Ovary (tissue), 9 donors: ENCODE results near the gene SHD. TPM values are rescaled to one million over a fixed set of nuclear protein-coding genes. Genes with fewer than 3 reads are reported as not detected.

Source experiments
- DNase-seq, 5 donors: peaks; one replicate each; pipeline ENCODE4 v3.0.0-alpha.2; 2019 to 2020
- H3K27ac ChIP-seq, 2 donors: fragments of 200-600 bp; one replicate each; pipeline versions ENCODE4 v1.5.1 to v1.8.0; 2019 to 2022
- H3K27me3 ChIP-seq: fragments of 200-600 bp; one replicate; pipeline ENCODE4 v1.8.0; 2022
- H3K36me3 ChIP-seq: fragments of 200-600 bp; sonication (generic); one replicate; pipeline ENCODE4 v1.5.1; 2019
- H3K4me1 ChIP-seq: one replicate; pipeline ENCODE4 v1.8.1; 2013; ENCODE audit warnings: mild to moderate bottlenecking, moderate library complexity; ENCODE audit not compliant: insufficient read depth
- H3K4me3 ChIP-seq: fragments of 200-600 bp; sonication (generic); one replicate; pipeline ENCODE4 v1.5.1; 2017
- H3K9me3 ChIP-seq, 2 donors: fragments of 200-600 bp in 1 of 2; sonication (generic) in 1 of 2; one replicate each; pipeline versions ENCODE4 v1.5.1 to v1.8.1; 2013 to 2019; ENCODE audit warnings: mild to moderate bottlenecking in 1 of 2, moderate library complexity in 1 of 2
- CTCF ChIP-seq, 3 donors: fragments of 450-650 bp in 2 of 3; fragments of 200-600 bp in 1 of 3; IDR thresholded peaks; one replicate each; pipeline versions ENCODE4 v1.5.1 to v1.8.0; 2016 to 2022; ENCODE audit warnings: antibody characterized with exemption in 3 of 3, mild to moderate bottlenecking in 1 of 3
- EP300 ChIP-seq: sonication (generic); formaldehyde crosslinking; IDR thresholded peaks from one replicate; pipeline ENCODE4 v1.6.1; 2017; ENCODE audit warnings: antibody characterized with exemption
- POLR2A ChIP-seq: fragments of 450-650 bp; IDR thresholded peaks from one replicate; pipeline ENCODE4 v1.6.1; 2017; ENCODE audit warnings: antibody characterized with exemption, mild to moderate bottlenecking, moderate library complexity
- WGBS, 3 donors: extraction: QIAGEN DNeasy Blood & Tissue Kit in 1 of 3; methylation state at CpG; one replicate each; pipeline versions ENCODE4 v1.1.5 to v1.1.7; 2013 to 2017; 5-methylcytosine and 5-hydroxymethylcytosine counted together
- intact Hi-C, 4 donors: fragments of 100-400 bp; cut with DNase I; formaldehyde crosslinking; loops; one replicate each; pipeline versions ENCODE4 v1.11.0 to v1.15.1; 2022 to 2023
- polyA plus RNA-seq, 2 donors: library from polyadenylated mRNA; stranded (reverse); fragments of 200-250 nt in 1 of 2; fragments of 350-450 nt in 1 of 2; fragmentation: Illumina TruSeq in 1 of 2; extraction: RNeasy Lipid Tissue Mini Kit (QIAGEN cat#74804) in 1 of 2; gene quantifications; one replicate each; pipeline ENCODE4 v1.2.3, GENCODE V29; 2013 to 2014
- total RNA-seq, 7 donors: library from RNA; depleted of rRNA in 2 of 7; stranded (reverse); fragments of >200 nt in 2 of 7; fragmentation: NEBNext Ultra II Directional in 3 of 7; extraction: Animal tissue kit (Norgen Biotek cat#: 25700) in 3 of 7; gene quantifications; one replicate each; pipeline versions ENCODE4 v1.1.0 to v1.2.4, GENCODE V29; 2016 to 2023
- donor health status: DM: no; HTN: no; CAD: no; lungs with moderate emphysema.
- donor health status: DM: no; HTN: no; CAD: no.
- donor health status: Bipolar disorder and iron deficiency.
- donor health status: DM: yes; HTN: yes; CAD: no.
- donor health status: DM: no; HTN: no; CAD: no.
- donor health status: DM: yes; HTN: yes; CAD: no.

Gene SHD
- total and polyA plus RNA-seq, 9 donors, result 0.24 to 0.86 (median 0.48) TPM; not detected in 6

DNA sequence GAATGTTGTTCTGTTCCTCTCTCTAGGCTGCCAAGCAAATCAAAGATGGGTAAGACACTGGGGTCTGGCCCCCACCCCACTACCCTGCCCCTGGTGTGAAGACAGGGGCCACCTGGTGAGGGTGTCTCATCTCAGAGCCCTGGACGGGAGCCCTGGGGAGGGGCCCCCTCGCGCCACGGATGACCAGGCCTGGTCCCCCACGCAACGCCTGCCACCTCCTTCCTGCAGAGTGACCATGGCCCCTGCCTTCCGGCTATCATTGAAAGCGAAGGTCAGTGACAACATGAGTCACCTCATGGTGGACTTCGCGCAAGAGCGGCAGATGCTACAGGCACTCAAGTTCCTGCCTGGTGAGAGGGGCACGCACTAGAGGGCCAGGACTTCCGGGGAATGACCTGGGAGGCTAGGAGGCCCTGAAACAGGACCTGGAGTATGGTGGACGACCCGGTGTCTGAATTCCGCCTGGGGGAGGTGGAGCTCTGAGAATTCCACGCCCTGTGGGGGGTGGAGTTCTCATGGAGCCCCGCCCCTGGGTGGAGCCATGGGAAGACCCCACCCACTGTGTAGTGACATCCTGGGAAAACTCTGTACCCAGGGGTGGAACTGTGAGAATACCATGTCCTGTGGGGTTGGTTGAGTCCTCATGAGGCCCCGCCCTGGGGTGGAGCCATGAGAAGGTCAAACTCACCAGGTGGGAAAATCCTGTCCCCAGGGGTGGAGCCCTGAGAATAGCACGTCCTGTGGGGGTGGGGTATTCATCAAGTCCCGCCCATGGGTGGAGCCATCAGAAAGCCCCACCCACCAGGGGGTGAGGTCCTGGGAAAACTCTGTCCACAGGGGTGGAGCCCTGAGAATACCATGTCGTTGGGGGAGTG, 31.4 kb downstream of the SHD start:
- Histone ChIP-seq H3K4me1 (no peaks in the 10 kb centered on the region), H3K4me3 (no peak overlapping the region), H3K27ac (no peak overlapping the region), H3K27me3 (no peaks in the 10 kb centered on the region), H3K36me3 (no peaks in the 10 kb centered on the region), H3K9me3 (no peaks in the 10 kb centered on the region)
- intact Hi-C loops, result no loop called here
- DNase-seq, result no peak
- no peak for TF ChIP-seq POLR2A
- TF ChIP-seq CTCF (IDR thresholded peaks at IDR 0.05), result no peak
- TF ChIP-seq EP300, result no peak
- WGBS, 3 donors, result 87 to 91% (median 89%) methylated on average over 21 to 22 of the region's 22 CpGs

DNA sequence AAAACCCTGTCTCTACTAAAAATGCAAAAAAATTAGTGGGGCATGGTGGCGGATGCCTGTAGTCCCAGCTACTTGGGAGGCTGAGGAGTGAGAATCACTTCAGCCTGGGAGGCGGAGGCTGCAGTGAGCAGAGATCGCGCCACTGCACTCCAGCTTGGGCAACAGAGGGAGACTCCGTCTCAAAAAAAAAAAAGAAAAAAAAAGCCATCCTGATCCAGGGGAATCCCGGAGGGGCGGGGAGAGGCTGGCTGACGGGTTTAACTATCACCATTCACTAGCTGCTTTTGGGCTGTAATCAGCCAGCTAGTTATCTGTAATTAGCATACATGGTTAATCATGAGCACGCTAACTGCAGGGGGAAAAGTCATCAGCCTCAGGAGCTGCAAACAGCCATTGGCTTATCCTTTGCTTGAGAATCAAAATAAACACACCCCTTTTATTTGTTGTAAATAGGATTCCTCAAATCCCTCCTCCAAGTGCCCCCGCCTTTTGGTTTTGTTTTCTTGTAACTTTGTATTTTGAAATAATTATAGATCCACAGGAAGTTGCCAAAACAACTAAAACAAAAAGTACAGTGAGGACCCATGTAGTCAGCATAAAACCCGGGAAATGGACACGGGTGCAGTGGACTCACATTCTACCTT, 34.9 kb downstream of the SHD start:
- TF ChIP-seq POLR2A (no peak), EP300 (no peak), CTCF (IDR thresholded peaks at IDR 0.05) (no peak)
- no peaks in the 10 kb centered on the region for H3K36me3 ChIP-seq
- no peak overlapping the region for H3K27ac ChIP-seq
- H3K4me3 ChIP-seq, result no peak overlapping the region
- no peak for DNase-seq
- intact Hi-C loops, result no loop called here
- no peaks in the 10 kb centered on the region for H3K4me1 ChIP-seq
- WGBS, 3 donors, result 16 to 20% (median 18%) methylated on average over 12 of the region's 12 CpGs
- no peaks in the 10 kb centered on the region for H3K27me3 ChIP-seq
- H3K9me3 ChIP-seq, result no peaks in the 10 kb centered on the region

GRCh38 chr19:4316956-4317355, 37.9 kb downstream of the SHD start:
- intact Hi-C loops, result no loop called here
- WGBS, 3 donors, result 88 to 92% (median 89%) methylated on average over 9 of the region's 9 CpGs
- no peaks in the 10 kb centered on the region for H3K27me3 ChIP-seq

GRCh38 chr19:4318460-4318859, 39.4 kb downstream of the SHD start:
- Histone ChIP-seq H3K9me3 (no peaks in the 10 kb centered on the region), H3K27ac (no peak overlapping the region), H3K36me3 (no peaks in the 10 kb centered on the region), H3K27me3 (no peaks in the 10 kb centered on the region), H3K4me1 (no peaks in the 10 kb centered on the region), H3K4me3 (no peak overlapping the region)
- intact Hi-C loops, result no loop called here
- TF ChIP-seq POLR2A (no peak), EP300 (no peak), CTCF (IDR thresholded peaks at IDR 0.05) (no peak)
- DNase-seq, result no peak
- WGBS, 3 donors, result 92 to 96% (median 93%) methylated on average over 7 of the region's 7 CpGs

More at GRCh38 chr19:4316956-4317355, 37.9 kb downstream of the SHD start:
- no peak for DNase-seq
- TF ChIP-seq POLR2A (no peak), CTCF (IDR thresholded peaks at IDR 0.05) (no peak), EP300 (no peak)
- Histone ChIP-seq H3K36me3 (no peaks in the 10 kb centered on the region), H3K4me3 (no peak overlapping the region), H3K9me3 (no peaks in the 10 kb centered on the region), H3K4me1 (no peaks in the 10 kb centered on the region), H3K27ac (no peak overlapping the region)
